Stimulated activated CD8-positive, alpha-beta memory T cell treated with anti-CD3 and anti-CD28 coated beads, Interleukin-12 subunit alpha, Interleukin-12 subunit beta, amount 100 ng/mL, for 1 hour (primary cell): ENCODE results near the gene RASSF5.
A peak's percentile ranks its signal among the peaks of the same experiment; 100 is the strongest.

Experiments
- DNase-seq: peaks from one replicate; pipeline ENCODE4 v3.0.0-alpha.2; 2020; ENCODE audit warnings: low read depth

The RASSF5 gene

GRCh38 chr1:206507284-206508129, at the start of gene RASSF5:
Gene RASSF5 (plus strand): TSS chr1:206507531. CDS start chr1:206507603, 72 bp downstream.
- DNase-seq, result peak; percentile 68

- DNase-seq, result no peak
Measured at GRCh38 chr1:206459703-206460102, 47.6 kb upstream of the RASSF5 start.

- no peak for DNase-seq
Measured at GRCh38 chr1:206460836-206461426, 46.4 kb upstream of the RASSF5 start.

DNA sequence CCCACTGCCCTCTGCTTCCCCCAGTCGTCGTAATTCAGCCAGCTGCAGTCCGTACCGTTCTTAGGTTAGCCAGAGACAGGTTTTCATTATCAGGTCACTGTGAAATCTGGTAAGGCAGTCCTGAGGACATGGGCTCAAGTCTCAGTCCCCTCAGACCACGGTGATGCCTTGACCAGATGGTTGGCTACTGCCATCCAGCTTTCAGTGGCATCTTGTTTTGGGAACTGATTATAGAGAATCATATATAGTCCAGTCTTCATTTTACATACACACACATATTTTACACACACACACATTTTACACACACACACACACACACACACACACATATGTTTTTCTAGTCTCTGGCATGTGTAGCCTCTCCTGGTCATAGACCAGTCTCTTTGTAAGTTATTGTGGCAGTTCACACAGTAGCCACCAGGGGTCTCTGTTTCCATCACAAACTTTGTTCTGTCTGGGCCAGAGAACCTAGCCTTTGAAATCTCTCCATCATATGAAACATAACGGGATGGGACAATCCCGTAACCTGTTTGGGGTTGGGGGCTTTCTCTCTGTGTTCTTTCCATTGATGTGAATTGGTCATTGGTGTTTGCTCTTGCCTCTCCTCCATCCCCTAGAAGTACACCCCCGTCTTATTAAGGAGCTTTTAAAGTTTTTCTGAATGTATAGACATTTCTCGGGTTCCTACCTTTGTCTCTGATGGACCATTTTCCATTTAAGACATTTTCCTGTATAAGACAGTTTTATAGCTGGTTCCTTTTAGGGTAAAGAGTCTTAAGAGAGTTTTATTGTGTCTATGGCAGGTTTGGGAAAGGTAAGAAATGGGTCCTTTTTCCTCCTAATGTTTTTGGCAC, 45.5 kb upstream of the RASSF5 start:
- peak; percentile 60 for DNase-seq

- no peak for DNase-seq
Measured at GRCh38 chr1:206463137-206463536, 44.2 kb upstream of the RASSF5 start.

DNA sequence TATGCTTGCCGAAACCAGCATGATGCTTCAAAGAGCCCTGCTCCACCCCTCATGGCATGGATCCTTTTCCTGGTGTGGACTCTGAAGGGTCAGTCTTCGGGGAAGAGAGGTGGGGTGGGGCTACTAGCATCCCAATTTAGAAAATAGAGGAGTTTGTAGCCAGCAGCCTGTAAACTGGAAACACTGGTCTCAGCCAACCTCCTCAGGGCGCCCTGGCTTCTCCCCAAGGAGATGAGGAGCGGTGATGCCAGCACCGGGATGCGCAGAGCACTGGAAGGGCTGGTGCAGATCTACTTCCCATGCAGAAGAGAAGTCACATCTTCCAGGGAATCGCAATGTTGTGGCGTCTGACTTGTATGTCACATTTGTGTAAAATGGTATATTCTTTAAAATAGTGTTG, 43.4 kb upstream of the RASSF5 start:
- DNase-seq, result no peak

- DNase-seq, result no peak
Measured at GRCh38 chr1:206464456-206464964, 42.8 kb upstream of the RASSF5 start.

DNA sequence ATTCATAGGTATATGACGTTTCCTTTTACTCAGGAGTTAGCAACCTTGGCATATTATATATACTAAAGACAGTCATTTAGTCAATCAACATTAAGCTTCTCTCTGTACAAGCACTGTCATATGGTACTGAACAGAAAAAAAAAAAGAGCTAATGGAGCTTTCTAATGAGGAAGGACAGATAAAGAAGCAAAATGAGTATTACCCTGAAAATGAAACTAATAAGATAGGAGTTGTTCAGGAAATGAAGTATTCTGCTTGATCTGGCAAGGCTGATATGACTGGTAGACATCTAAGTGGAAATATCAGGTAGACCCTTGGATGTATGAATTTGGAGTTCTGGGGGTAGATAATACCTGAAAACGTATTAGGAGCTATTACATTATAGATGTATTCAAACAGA, 41.4 kb upstream of the RASSF5 start:
- no peak for DNase-seq

DNA sequence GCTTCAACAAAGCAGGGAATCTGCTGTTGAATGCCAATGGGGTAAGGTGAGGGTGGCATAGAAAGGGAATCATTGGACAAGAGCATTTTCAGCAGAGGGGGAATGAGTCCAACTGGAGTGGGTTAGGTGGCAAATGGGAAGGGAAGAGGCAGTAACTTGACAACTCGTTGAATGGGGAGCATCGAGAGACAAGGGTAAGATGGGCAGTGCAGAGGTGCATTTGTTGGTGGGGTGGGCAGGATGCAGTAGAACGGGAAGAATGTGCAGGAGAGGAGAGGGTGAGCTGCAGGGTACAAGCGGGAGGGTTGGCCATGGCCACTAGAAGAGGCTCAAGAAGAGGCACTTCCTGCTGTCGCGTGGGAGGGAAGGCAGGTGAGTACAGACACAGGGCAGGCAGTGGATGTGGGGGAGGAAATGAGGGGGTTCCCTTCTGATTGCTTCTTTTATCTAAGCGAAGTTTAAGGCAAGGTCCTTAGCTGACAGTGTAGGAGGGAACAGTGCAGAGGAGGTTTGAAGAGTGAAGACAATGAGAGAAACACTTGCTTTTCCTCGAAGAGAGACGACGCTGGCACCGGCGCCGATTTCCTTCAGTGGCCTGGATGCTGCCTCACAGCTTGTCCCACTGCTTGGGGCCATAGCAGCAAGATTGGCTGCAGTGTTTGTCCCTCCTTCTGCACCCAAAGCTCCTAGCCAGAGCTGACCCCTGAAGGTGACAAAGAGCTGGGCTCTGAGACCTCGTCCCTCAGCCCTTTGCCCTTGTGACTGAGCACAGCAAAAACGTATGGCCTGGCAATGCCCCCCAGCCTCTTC, 40.3 kb upstream of the RASSF5 start:
- no peak for DNase-seq

- no peak for DNase-seq
Measured at GRCh38 chr1:206467915-206468314, 39.4 kb upstream of the RASSF5 start.

GRCh38 chr1:206468571-206468970, 38.8 kb upstream of the RASSF5 start:
- DNase-seq, result no peak

DNA sequence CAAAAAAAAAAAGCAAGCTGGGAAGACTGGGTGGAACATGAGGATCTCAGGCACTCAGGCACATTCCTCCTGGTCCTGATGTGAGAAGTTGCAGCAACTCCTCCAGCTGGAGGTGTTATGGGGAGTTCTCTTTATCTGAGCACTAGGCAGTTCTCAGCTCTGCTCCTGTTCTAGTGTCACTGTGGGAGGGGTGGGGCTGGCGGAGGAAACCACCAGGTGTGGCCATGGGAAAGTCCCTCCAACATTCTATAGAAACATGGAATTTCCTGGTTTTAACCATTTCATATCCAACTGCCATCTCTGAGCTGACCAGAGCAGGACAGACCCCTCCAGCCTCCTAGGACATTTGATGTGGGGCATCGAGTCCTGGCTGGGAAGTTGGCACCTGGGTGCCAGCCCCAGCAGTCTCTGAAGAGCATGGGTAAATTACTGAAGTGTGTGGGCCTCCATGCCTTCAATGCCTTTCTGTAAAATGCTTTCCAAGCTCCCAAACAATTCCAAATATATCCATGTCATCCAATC, 37.9 kb upstream of the RASSF5 start:
- no peak for DNase-seq

- DNase-seq, result no peak
Measured at GRCh38 chr1:206469933-206470691, 37.2 kb upstream of the RASSF5 start, which contains the start of gene IKBKE. Gene IKBKE (plus strand): TSS chr1:206470476. CDS start chr1:206473228, 2,752 bp downstream.

DNA sequence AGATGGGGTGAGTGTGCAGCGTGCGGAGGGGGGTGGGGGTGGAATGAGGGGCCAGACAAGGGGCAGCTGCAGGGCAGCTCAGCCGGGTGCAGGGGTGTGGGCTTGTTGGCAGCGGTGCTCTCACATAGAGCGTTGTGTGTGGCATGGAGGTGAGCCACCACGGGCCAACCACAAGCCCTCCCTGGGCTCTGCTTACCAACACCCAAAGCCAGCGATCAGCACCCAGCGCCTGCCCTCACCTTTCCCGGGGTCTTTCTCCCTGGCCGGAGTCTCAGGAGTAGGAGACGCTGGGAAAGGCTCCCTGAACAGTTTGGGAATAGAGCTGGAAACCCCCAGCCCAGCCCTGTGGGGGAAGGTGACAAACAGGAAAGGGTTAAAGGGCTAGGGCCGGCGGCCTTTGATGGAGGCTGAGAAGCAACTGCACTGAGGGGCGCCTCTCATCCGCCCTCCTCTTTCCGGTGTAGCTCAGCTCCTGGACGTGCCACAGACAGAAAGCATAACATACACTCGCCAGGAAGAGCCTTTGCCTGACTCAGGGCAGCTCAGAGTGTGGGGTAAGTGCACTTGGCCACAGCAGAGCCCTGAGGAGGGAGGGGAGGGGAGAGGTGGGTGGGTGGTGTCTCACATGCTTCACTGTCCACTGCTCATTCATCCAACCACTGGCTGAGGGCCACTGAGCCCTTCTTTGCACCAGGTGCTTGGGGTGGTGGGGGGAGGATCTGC, 36.5 kb upstream of the RASSF5 start:
- no peak for DNase-seq

DNA sequence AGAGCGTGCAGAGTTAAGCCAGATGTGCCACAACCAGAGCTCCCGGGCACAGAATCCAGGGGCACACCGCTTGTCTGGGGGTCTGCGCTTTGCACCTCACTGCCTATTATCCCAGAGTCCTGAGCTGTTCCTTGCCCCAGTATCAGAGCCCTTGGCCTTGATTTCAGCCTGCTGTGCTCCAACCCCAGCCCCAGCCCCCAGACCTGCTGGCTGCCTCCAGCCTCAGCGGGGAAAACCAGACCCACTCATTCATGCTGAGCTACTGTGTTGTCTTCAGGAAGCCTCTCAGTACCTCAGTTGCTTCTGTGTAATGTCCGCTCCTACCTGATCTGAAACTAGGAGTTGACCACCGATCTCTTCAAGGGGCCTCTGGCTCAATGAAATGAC, 35.9 kb upstream of the RASSF5 start:
- no peak for DNase-seq

- DNase-seq, result no peak
Measured at GRCh38 chr1:206472024-206472423, 35.3 kb upstream of the RASSF5 start.

GRCh38 chr1:206472454-206472853, 34.9 kb upstream of the RASSF5 start:
- no peak for DNase-seq

DNA sequence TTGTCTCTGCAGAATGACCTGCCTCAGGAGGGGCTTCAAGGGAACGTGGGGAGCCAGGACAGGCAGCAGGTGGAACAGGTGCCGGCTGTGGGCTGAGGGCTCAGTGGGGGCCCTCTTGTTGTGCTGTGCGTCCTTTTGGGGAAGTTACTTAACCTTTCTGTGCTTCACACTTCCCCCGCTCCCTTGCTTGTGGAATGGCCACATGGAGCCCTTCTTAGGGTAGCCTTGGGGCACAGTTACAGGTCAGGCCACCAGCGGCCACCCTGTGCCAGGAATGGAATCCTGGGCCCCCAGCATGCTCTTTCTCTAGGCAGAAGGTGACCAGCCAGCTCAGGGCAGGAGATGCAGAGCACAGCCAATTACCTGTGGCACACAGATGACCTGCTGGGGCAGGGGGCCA, 34.4 kb upstream of the RASSF5 start:
- DNase-seq, result no peak

DNA sequence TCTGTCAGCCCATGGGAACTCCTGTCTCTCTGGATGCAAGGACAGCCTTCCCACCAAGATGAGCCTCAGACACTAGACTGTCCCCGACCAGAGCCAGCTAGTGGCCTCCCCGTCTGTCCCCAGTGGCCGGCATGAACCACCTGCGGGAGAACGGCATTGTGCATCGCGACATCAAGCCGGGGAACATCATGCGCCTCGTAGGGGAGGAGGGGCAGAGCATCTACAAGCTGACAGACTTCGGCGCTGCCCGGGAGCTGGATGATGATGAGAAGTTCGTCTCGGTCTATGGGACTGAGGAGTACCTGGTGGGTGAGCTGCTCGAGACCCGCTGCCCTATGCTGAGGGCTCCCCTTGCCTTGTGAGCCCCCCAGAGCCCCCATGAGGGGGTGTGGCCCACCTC, 31.3 kb upstream of the RASSF5 start:
- no peak for DNase-seq

DNA sequence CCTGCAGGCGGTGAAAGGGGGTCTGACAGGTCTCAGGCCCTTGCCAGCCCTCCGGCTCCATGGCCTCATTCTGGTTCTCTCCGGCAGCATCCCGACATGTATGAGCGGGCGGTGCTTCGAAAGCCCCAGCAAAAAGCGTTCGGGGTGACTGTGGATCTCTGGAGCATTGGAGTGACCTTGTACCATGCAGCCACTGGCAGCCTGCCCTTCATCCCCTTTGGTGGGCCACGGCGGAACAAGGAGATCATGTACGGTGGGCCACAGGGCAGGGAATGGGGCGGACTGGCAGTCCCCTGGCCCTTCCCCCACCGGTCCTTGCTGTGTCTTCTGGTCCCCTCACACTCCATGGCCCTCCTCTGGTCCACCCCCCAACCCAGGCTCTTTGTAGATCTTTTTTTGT, 30.7 kb upstream of the RASSF5 start:
- no peak for DNase-seq
